Activated CD8-positive, alpha-beta memory T cell treated with anti-CD3 and anti-CD28 coated beads, Interleukin-2, amount 50 U/mL, for 1 hour (primary cell): ENCODE results near the gene ANO7.

Experiments
- DNase-seq: peaks from one replicate; pipeline ENCODE4 v3.0.0-alpha.2; 2020; ENCODE audit errors: extremely low read depth

Gene ANO7

DNA sequence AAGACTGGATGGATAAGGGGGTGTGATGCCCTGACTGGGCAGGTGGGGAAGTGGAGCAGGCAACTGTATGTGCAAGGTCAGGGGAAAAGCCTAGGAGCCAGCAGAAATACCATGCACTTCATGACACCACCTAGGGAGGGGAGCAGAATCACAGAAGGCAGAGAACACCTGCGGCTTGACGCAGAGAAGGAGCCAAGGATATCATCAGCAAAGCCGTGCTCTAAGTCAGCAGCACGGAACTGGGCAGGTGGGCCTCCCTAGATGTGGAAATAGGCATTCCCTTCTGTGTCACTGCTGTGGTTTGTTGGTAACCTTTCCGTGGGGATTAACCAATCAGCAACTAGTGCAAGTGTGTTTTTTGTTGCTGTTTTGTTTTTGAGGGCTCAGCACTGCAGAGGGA is 85.7 kb downstream of the ANO7 start:
- no peak for DNase-seq
